CD4-positive, alpha-beta T cell treated with Interleukin-15 for 4 hours (primary cell): Measurements from ENCODE around the gene RAD51B.

ENCODE experiments used
- DNase-seq: peaks from one replicate; pipeline ENCODE4 v3.0.0-alpha.2; 2020; ENCODE audit warnings: low spot score

The RAD51B gene

DNA sequence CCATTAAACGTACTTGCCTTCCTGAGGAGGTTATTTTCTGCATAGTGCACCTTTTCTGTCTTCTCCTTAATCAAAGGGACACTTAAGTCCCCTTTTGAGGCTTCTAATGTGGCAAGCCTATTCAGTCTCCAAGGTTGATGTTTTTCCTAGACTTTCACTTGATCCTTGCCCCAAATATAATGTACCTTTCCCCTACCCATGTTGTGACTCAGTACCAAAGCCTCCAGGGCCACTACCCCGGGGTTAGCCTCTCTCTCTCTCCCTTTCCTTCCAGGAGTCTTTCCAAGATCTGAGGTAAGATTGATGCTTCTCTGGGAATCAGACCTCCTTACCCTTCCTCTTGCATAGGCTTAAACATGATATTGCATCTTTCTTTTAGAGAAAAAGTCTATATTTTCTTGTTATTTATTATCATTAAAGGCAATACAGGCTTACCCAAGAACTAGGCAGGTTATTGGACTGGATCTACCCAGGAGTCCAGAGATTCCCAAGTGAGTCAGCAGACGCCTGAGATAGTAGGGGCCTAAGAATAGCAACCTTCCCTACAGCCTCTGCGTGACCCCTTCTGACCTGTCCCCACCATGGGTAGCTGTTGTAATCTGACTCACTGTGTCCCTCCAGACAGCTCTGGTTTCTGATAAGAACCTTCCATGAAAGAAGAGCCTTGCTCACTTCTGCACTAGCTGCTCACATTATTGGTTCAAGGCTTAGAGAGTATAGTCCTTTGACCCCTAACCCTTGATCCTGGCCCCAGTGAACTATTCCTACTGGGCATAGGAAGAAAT is 800.4 kb downstream of the RAD51B start:
- no peak for DNase-seq

DNA sequence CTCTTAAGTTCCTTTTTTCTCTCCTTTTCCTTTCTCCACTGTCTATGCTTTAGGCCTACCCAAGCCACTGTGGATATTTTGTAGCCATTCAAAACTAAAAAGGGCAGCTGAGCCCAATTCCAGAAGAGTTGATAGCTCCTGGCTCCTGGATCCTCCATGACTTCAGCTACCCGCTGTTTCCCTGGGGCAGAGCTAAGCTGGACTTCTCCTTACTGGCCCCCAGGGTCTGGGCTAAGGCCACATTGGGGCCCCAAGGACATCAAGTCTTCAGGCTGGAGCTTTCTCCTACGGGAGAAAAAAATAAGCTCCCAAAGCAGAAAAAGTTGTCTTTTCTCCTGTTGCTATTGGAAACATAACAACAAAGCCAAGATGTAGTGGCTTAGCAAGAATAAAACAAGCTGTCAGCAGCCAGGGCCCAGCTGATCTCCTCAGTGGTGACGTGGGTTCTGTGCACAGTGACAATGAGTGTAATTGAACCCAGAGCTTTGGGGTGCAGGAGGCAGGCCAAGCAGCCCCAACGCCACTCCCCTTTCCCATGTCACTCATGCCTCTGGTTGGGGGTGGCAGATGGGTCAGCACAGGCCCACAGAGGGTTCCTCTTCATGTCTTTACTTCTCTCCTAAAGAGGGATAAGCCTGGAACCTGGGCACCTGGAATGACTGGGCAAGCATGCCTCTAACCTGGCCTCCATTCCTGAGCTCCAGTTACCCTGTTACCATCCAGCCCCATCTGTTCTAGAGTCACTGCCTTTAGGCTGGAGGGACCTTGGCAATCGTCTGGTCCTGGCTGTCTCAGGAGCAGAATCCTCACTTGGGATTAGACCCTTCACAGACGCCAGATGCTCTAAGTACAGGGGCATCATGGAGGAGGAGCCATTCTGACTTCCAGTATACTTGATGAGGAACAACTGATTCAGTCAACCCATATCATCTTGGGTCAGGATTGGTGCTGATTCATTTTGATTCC is 802.1 kb downstream of the RAD51B start:
- DNase-seq, result no peak

DNA sequence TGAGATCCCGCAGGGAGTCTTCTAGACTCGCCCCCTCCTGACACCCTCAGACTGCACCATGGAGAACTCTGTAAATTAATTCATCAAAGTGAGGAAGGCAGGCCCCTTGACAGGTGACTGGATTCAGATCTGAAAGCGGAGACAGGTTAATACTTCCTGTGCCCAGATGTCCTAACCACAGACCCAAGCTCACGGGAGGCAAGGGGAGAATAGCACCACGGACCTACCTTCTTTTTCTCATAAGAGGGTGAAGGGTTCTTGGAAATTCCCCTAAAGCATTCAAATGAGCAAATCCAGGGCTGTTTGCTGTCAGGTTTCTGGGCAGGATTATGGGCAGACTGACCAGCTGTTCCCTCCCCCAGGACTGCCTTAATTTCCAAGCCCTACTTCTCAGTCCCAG is 803.3 kb downstream of the RAD51B start:
- no peak for DNase-seq

DNA sequence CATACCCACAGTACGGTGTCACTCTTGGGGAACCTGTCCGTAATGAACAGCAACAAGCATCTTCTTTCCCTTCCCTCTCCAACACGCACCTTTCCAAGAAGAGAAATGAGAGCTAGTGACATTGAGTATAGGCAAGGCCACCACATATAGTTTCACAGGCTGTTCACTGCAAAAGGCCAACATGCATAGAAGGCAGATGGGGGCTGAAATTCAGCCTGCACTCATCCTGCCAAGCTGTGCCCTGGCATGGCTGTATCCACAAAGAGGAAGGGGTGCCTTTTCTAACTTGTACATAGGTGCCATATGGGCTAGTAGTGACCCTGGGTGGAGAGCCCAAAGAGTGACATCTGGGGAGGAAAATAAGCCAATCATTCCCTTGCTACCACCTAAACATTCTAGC is 803.7 kb downstream of the RAD51B start:
- DNase-seq, result no peak

DNA sequence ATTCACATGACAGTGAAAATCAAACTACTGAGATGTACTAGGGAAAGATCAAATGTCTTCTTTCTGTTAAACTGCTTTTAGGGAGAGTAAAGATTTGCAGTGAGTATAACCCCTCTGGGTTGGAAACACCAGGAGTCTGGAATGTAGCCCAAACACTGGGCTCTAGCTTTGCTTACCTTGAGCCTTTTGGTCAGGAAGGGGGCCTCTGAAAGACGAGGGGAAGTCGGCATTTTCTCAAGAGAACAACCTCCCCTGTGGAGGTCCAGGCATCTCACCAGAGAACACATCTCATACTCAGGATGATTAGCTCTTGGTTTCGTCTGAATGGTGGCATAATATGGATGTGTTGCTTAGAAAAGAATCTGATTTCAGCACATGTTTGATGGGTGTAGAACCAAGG is 804.2 kb downstream of the RAD51B start:
- no peak for DNase-seq

DNA sequence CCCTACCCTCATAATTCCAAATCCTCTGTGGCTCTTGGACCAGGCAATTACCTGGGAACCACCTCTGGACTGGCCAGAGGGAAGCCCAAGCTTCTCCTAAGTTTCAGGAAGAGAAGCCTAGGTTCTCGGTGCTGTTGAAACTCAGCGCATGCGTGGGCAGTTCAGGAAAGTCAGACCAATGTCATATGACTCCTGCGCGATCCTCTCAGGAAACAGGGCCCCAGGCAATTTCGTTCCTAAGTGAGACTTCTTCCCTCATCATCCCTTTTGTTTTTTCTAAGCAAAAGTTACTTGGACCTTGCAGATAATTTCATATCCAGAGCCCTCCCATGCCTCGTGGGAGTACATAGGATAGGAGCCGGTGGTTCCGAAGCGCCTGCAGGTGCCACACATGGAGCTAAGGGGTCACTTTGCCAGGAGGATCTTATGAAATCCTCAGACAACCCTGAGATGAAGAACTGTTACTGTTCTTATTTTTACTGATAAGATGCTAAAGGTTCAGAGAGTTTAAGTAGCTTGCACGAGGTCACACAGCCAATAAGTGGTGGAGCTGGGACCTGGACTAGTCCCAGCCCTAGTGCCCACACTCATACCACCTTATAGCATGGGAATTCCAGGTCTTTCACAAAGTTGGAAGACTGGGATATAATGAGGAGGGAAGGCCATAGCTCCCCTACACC is 805.1 kb downstream of the RAD51B start:
- no peak for DNase-seq

DNA sequence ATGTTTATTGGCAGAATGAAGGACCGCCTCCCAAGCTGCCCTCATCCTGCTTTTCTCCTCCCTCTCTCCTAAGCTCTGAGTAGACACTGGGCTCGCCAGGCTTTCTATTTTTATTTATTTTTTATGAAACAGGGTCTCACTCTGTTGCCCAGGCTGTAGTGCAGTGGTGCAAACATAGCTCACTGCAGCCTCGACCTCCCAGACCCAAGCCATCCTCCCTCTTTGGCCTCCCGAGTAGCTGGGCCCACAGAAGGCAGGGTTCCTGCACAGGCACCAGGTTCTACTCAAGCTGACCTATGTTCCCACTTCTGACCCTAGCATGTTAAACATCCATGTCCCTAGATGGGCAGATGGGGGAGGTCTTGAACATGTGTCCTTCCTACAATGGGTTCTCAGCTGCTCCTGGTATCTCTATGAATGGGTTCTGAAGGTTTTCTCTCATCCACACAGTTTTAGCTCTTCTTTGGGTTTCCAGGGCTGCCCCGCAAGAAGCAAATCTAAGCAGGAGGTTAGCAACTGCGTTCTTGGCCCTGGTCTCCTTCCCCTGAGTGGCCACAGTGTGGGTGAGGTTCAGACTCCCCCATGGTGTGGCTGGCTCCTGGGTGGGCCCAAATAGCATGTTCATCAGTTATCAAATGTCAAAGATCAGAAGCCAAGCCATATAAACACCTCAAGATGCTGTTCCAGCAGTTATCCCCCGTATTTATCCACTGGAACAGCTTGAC is 805.9 kb downstream of the RAD51B start:
- no peak for DNase-seq

DNA sequence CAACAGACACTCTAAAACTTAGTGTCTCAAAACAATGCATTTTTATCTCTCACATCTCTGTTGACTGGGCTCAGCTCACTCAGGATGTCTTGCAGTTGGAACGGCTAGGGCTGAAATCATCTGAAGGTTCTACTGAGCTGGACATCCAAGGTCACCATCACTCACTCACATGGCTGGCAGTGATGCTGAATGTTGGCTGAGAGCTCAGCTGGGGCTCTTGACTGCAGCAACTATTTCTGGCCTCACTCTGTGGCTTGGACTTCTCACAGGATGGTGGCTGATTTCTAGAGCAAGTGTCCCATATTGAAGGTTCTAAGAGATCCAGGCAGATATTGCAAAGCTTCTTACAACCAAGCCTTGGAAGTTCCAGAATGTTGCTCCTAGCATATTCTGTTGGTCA is 806.8 kb downstream of the RAD51B start:
- DNase-seq, result no peak

DNA sequence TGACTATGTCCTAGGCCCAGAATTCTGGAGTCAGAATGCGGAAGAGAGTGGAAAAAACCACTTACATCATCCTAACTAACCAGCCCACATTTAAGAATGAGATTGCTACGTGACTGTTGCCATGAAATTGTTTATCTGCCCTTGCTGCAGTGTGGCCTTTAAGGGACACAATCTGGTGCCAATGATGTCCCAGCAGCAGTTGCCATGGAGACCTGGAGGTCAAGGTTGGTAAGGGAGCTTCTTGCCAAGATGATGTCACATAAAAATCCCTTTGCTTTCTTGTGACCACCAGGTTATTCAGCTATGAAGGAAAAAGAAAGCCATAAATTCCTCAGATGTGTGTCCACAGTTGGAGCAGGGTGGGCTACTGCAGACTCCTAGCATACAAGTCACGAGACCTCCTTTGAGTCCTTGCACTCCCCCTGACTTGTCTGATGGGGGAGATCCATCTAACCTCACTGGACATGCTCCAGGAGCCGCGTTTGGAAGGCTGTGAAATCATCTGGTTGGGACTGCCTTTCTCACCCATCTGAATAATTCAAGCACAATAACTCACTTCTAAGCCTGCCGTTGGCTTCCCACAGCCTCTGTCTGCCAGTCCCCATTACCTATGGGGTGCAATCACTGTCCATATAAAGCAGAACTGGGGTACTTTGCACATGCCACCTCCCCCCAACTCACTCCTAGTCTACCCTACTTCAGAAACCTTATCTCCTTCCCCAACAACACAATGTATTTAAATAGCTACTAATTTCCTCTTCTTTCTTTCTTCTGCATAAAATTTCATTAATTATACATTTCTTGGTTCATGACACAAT is 807.7 kb downstream of the RAD51B start:
- DNase-seq, result no peak

DNA sequence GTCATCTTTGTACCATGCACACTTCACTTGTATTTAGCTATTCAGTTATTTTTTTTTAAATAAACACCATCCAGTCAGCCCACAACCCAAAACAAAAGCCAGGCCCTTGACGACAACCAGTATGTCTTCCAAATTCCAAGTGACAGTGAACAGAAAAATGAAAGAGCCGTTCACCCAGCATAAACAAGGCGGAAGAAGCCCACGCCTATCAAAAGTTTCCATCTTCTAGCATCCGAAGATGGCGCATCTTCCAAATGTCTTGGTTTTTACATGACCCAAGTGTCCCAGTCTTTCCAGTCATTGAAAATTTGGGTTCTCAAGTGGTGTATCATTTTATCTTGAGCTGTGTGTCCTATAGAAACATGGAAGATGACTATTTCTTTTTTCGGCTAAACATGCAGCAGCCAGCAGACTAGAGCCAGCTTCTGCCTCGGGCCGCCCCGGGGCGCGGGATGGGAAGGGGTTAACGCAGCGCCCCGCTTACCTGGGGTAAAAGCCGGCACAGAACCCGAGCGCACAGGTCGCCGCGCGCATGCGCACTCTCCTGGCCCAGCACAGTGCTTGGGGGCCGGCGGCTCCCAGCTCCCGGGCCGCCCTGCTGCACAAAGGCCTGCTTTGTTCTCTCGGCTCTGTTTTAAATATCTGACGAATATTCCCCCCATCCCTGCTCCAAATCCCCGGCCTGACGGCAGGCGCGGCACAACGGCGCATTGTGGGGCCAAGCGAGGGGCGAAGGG is 808.5 kb downstream of the RAD51B start:
- DNase-seq, result peak; percentile 45

DNA sequence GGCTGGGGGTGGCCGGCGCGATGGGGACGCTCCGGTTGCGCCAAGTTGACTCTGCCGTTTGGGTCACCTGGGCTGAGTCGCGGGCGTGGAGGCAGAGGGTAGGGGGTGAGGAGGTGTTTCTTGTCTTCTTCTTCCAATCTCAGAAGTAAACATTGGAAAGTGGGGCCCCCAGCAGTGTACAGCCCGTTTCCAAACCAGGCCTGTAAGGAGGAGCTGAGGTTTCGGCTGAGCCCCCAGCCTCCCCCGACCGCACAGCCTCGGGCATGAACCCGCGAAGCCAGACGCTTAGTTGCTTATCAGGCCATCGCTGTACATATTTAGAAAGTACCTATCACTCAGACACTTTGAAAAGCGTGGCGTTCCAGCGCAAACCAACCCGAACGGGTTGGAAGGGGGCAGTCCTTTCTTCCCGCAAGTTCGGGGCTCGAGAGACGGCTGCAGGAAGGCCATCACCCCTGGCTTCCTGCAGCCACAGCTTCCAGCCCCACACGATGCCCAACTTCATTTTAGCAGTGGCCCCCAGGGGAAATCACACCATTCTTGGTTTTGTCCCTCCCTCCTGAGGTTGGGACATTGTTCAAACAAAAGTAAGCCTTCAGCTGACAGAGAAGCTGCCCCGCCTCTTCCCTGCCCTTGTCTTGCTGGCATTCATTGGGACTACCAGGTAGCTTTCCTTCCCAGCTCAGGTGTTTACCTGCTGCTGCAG is 809.2 kb downstream of the RAD51B start:
- DNase-seq, result peak; percentile 24

DNA sequence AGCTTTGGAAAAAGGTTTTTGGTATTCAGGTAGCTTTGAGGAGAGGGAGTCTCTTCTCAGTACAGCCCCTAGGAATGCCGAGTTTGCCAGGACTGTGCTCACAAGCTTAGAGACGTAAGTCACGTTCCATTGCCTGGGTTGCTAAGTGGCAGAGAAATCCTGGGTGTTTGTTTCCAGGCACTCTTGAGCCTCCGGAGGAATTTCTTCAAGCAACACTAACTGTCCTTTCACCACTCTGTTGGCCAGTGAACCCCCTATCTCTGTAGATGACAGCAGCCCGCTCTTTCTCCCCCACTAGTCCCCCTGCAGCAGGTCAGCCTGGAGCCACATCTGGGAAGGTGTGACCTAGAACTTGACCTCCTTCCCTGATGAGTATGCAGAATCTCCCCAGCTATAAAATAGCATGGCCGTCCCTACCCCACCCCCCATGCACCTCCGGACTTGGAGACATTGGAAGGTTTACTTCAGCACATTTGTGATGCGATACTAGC is 810.5 kb downstream of the RAD51B start:
- DNase-seq, result no peak

DNA sequence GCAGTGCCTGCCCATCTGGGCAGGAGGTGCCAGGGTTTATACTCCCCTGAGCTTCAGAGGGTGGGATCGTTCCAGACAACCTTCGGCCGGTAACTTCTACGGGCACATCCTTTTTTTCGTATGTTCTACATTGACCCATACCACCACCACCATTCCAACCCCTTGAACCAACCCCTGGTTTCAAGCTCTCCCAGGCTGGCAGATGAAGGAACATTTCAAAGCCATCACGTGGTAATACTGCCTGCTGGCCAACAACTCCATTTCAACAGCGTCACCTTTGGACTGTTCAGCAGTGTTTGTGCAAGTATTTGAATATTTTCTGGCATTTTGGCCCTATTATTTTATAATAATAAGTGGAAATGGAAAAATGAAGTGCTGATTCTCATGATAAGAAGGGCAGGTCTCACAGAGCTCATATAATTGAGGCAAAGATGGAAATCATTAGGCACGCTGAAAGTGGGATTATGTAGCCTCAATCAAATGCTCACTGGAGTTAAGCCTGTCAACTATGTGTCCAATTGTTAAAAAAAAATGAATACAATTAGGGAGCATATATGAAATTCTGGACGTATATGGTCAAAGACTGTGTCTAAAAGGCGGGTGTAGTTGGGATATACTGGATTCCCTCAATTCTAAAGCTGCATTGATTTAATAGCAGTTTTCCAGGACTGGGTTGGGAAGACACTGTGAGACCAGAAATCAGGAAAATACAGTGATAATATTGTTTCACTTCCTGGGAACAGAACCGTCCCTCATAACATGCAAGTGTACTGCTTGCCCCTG is 811.2 kb downstream of the RAD51B start:
- DNase-seq, result no peak

DNA sequence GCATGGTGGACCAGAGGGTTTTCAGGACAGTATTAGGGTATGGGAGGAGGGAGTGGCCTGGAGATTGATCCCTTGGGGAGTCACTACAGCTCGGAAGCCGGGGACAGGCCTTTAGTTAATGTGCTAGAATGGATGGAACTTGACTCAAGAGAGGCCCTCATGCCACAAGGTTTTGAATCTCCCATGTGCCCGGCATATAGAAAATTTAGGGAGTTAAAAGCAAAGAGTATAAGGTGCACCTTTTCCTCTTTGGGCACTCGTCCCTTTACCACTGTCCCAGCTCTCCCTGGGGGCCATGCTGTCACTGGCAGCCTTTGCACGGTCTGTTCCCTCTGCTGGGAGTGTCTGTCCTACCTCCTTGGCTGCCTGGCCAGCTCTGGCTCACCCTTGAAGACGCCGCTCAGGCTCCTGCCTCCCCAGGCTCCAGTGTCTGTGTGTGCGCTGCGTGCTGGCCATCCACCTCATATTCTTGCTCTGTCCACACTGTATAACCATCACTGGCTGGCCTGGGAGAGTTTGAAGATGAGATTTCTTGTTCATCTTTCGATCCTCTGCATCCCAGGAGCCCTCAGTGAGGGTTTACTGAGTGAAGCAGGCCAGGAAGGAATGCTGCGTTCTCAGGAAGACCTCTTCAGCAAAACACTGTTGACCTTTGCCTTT is 811.9 kb downstream of the RAD51B start:
- DNase-seq, result no peak

DNA sequence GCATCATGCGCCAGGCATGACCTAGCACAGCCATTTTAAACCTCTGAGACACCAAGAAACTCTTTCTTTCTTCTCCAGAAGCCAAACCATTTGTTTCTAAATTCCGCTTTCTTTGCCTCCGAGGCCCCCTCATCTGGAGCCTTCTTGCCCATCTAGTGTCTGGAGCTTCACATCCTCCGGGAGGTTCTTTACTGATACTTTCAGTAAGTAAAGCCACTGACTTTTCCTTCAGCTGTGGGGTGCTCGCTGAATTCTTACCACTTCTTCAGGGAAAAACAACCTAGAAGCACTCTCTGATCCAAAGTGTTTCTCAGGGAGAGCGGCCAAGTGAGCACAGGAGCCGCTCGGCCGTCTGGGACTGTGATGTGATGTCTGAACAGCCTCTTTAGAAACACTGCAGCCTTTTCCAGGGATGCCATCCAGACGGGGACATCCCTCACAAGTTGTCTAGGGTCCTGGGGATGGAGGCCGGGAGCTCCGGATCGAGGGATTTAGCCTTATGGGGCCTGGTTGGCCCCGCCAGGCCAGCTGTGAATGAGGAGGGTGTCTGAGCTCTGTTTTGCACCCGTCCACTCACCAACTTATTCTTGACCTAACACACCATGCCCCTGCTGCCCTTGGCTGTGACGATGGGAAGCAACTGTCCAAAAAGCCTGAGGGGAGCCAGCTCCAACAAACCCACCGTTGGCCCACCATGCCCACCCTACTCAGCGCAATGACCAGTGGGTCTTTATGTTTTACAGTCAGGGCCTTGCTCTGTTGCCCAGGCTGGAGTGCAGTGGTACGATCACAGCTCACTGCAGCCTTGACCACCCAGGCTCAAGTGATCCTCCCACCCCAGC is 812.7 kb downstream of the RAD51B start:
- DNase-seq, result no peak

DNA sequence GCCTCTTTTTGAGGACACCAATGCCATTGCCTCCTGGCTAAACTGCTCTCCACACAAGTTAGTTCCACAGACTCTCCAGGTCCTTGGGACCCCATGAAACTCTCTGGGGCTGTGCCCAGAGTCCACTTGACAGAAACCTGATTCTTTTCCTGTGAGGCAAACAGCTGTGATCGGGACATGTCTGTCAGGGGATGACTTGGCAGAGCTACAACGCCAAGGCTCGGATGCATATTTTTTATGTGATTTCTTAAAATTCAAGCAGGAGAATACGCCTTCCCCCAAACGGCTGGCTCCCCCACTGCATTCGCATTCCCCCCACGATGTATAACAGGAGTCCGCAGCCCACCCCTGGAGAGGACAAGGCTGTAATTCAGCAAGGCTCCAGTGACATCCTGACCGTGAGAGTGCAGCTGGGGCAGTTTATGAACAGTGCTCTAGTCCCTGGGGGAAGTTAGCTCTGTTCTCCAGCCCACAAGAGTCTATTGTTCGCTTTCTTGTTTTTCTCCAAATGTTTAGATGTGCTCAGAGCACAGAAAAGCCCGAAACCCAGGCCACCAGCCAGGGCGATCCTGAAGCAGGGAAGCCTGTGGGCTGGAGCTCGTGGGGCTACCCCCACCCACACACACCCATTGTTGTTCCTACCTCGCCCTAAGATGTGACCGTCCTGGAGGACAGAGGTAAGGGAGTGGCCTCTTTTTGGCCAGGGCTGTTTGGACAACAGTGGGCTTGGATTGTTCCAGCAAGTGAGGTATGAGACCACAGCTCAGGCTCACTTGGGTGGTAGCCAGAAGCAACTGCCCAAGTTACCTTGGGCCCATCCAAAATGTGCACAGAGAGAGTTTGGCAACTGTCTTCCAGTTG is 813.8 kb downstream of the RAD51B start:
- no peak for DNase-seq
